GM18520 (cell line): ENCODE data around the gene PIAS1.
"Not testable (repeated sequence)": the region's sequence is repeated elsewhere in the genome, so short reads cannot be mapped to it uniquely, and the experiment has no call there.

Source experiments
- ATAC-seq: cut with Tn5 transposase; IDR thresholded peaks from one replicate; pipeline ENCODE4 v1.9.1; 2021; ENCODE audit not compliant: unreplicated experiment

PIAS1 gene

GRCh38 chr15:68053701-68054627 lies at the start of gene PIAS1:
Gene PIAS1 (plus strand): TSS chr15:68054315. CDS start chr15:68054327, 12 bp downstream.
- peak; percentile 74 for ATAC-seq

DNA sequence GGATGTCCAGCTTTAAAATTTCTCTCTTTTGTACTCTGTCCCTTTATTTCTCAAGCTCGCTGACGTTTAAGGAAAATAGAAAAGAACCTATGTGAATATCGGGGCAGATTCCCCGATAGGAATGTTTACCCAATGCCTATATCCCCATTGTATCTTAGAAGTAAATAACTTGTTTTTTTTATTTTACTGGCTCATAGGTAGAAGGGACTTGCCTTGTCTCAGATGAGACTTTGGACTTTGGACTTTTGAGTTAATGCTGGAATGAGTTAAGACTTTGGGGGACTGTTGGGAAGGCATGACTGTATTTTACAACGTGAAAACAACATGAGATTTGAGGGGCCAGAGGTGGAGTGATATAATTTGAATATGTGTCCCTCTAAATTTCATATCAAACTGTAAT lies 46.5 kb upstream of the PIAS1 start:
- ATAC-seq: not testable (repeated sequence)

DNA sequence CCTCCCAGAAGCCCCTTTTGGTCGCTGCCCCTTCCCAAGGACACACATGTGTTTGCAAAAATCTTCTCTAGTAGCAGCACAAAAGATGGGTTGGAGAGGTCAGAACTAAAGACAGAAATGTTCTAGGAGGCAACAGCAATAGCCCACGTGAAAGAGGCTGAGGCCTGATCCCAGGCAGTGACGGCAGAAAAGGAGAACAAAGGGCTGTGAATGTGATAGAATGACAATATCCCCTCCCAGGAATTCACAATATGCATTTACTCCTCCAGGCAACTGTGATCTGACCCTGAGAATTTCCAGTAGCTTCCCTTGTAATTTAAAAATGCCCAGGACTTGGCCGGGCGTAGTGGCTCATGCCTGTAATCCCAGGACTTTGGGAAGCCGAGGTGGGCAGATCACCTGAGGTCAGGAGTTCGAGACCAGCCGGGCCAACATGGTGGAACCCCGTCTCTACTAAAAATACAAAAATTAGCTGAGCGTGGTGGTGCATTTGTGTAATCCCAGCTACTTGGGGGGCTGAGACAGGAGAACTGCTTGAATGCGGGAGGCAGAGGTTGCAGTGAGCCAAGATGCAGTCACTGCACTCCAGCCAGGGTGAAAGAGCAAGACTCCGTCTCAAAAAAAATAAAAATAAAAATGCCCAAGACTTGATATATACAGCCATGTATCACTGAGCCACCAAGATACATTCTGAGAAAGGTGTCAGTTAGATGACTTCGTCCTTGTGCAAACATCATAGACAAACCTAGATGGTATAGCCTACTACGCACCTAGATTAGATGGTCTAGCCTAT lies 43.6 kb upstream of the PIAS1 start:
- ATAC-seq: no peak

DNA sequence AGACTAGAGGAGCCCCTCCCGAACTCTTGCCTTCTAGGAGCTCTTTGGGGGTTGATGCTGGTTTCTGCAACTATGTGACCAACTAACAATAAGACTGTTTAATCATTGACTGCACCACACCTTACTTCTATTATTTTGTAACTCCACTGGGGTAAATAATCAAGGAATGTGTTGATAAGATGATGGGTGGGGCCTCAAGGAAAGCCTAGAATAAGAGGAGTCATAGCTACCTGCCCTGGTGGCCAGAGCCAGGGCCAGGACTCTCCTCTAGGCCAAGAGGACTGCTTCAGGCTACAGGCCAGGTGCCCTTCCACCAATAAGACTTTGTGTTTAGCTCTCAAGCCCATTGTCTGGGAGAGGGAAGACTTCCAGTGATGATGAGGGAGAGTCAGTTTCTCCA lies 41.2 kb upstream of the PIAS1 start:
- ATAC-seq: no peak

DNA sequence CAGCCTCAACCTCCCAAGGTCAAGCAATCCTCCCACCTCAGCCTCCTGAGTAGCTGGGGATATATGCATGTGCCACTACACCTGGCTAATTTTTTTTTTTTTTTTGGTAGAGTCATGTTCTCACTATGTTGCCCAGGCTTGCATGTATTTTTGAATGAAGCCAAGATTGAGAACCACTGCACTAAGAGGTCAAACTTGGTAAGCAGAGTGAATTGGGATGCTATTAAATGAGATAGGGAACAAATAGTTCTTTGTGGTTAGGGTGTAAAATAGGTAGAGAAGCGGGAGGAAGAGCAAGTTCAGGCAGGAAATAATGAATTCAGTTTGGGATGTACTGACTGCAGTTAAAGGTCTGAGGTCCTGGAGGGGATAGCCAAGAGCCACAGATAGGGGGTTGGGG lies 39.9 kb upstream of the PIAS1 start:
- ATAC-seq: no peak

- no peak for ATAC-seq
Measured at GRCh38 chr15:68015244-68015643, 38.9 kb upstream of the PIAS1 start.

- ATAC-seq: no peak
Measured at GRCh38 chr15:68017201-68017600, 36.9 kb upstream of the PIAS1 start.

DNA sequence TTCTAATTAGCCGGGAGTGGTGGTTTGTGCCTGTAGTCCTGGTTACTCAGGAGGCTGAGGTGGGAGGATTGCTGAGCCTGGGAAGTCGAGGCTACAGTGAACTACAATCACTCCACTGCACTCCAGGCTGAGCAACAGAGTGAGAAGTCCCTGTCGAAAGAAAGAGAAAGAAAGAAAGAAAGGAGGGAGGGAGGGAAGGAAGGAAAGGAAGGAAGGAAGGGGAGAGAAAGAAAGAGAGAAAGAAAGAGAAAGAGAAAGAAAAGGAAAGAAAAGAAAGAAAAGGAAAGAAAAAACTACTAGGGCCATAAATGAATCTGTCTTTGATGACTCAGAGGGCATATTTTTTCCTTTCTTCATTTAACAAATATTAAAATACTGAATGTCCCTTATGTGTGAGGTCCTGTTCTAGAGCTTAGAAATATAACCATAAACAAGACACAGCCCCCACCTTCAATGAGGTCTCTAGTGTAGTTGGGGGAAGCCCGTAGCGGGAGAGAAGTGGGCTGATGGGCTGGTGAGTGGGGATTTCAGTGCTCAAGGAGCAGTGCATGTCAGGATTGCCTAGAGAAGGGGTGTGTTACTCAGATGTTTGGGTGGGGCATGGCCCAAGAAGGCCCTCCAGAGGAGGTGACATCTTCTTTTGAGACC lies 35.2 kb upstream of the PIAS1 start:
- no peak for ATAC-seq

DNA sequence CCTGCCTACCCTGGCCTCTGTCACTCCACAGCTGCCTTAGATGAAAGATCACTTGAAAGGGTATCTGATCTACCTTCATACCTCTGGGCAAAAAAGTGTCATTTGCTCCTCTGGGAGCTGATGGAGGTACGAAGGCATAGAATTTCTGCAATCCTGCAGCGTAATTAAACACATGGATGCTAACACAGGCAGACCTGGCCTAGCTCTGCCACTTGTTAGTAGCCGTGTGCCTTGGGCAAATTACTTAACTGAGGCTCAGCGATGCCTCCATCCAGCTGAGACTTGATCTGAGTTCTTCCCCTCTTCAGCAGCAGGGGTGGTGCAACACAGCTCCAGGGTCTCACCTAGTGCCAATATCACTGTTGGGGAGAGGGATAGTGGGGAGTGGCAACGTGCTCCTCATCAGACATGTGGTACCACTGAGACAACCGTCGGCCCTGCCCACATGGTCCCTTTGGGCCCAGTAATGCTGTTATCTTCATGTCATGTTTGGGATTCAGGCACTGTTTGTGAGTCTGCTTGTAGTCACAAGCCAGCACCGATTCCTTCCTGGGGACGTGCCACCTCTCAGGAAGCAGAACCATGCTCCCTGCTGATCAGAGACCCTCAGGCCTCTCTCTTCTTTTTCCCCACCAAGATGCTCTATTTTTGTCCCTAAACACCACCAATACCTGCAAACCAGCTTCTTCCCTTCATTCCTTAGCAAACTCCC lies 34.1 kb upstream of the PIAS1 start:
- no peak for ATAC-seq

DNA sequence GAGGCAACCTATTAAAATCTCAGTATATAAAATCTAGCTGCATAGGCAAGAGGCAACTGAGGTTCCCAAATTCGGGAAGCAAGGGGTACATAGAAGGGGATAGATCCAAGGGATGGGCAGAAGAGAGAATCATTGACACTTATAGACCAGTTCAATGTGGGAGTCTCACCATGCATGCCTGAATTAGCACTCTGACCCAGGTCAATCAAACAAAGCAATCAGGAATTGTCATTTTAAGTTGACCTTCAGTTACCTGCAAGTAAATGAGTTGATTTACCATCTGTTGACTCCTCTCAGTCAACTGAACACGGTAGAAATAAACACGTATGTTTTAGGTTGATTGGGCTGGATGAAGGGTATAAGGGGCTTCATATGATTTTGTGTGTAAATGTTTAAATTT lies 33.4 kb upstream of the PIAS1 start:
- ATAC-seq: no peak

DNA sequence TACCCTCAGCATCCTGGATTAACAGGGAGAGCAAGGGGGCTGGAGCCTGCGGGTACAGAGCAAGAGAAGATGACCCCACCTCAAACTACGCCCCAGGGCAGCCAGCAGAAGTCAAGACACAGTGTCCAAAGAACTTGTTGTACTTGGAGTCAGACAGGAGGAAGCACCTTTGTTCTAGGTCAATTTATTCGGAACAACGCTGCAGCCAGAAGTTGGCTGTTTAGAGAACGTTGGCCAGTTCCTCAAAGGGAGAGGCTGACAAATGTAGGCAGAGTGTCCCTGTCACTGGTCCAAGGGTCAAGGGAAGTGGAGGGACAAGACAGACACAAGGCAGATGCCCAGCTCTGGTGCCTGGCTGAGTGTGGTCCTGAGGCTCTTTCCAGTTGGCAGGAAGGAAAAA lies 32.1 kb upstream of the PIAS1 start:
- no peak for ATAC-seq

DNA sequence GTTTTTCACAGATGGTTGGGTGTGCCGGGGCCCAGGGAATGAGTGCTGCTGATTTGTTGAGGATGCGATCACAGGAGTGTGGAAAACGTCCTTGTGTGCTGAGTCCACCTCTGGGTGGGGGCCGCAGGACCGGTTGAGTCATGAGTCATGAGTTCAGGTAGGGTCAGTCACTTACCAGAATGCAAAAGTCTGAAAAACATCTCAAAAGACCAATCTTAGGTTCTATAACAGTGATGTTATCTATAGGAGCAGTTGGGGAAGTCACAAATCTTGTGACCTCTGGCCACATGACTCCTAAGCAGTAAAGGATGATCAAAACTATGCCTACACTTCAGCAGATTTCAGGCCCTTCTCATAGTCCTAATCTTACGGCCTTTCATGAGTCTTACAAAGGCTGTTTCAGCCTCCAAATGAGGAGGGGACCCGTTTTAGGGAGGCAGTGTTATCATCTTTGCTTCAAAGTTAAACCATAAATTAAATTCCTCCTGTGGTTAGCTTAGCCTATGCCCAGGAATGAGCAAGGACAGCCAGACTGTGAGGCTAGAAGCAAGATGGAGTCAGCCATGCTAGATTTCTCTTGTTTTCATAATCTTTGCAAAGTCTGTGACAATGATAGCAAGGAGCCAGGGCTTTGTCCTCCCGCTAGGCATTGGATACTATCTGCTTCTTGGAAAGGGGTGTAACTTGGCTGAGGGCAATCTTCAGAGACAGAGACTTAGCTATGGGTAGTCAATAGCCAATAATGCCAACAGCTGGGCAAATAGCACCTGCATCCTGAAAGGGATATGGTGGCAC lies 30.6 kb upstream of the PIAS1 start:
- no peak for ATAC-seq

DNA sequence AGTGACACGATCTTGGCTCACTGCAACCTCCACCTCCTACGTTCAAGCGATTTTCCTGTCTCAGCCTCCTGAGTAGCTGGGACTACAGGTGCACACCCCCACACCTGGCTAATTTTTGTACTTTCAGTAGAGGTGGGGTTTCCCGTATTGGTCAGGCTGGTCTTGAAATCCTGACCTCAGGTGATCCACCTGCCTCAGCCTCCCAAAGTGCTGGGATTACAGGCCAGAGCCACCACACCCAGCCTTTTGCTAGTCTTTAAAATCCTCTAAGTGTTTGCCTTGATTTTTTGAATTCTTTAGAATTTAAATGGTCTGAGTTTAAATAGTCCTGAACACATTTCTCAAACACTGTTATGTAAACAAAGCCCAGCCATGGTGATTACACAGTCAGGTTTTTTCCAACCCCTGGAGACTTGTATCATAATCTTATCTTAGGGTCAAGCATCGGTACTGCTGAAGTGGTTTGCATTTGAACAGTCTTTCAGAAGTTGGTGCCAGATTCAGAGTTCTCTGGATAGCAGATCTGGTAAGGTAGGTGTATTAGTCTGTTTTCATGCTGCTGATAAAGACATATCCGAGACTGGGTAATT lies 28.2 kb upstream of the PIAS1 start:
- no peak for ATAC-seq

GRCh38 chr15:68027388-68027787 lies 26.7 kb upstream of the PIAS1 start:
- ATAC-seq: no peak

- ATAC-seq: no peak
Measured at GRCh38 chr15:68028137-68028887, 25.8 kb upstream of the PIAS1 start.

- ATAC-seq: no peak
Measured at GRCh38 chr15:68028888-68029207, 25.3 kb upstream of the PIAS1 start.

- ATAC-seq: no peak
Measured at GRCh38 chr15:68029959-68030358, 24.2 kb upstream of the PIAS1 start.

GRCh38 chr15:68031404-68031803 lies 22.7 kb upstream of the PIAS1 start:
- no peak for ATAC-seq

DNA sequence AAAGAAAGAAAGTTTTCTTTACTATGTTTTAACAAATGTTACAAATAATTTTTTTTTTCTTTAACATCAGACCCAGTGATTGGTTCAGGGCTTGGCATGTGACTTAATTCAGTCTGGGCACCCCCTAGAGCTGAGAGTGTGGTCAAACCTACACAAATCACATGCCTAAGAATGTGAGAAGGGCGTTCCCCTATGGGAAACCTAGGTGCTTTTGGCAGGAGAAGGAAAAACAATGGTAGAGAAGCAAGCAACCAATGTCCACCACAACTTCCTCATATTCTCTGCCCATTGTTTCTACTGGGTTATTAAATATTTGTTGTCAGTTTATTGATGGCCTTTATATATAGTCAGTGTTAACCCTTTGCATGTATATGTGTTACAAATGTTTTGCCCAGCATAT lies 21.4 kb upstream of the PIAS1 start:
- ATAC-seq: no peak
